GM18909 (cell line): ENCODE measurements around the gene MRPL57.
A peak's percentile ranks its signal among the peaks of the same experiment; 100 is the strongest.
"Not testable (repeated sequence)": the region's sequence is repeated elsewhere in the genome, so short reads cannot be mapped to it uniquely, and the experiment has no call there.

ENCODE experiments used
- ATAC-seq: cut with Tn5 transposase; IDR thresholded peaks from one replicate; pipeline ENCODE4 v1.9.1; 2021; ENCODE audit warnings: mild to moderate bottlenecking; ENCODE audit not compliant: unreplicated experiment, poor library complexity

MRPL57 gene

GRCh38 chr13:21186410-21186809 lies 10.0 kb downstream of the MRPL57 start:
- ATAC-seq: not testable (repeated sequence)

- ATAC-seq: not testable (repeated sequence)
These were observed 18.3 kb downstream of the MRPL57 start for GRCh38 chr13:21194756-21195155.

GRCh38 chr13:21197606-21198225 lies 21.3 kb downstream of the MRPL57 start:
- not testable (repeated sequence) for ATAC-seq

GRCh38 chr13:21198391-21198790 lies 21.9 kb downstream of the MRPL57 start:
- ATAC-seq: not testable (repeated sequence)

GRCh38 chr13:21201456-21202190 lies 25.2 kb downstream of the MRPL57 start:
- ATAC-seq: not testable (repeated sequence)

GRCh38 chr13:21202767-21203531 lies 26.5 kb downstream of the MRPL57 start:
- ATAC-seq: no peak

- no peak for ATAC-seq
These were observed 32.2 kb downstream of the MRPL57 start for GRCh38 chr13:21208652-21209154.

- no peak for ATAC-seq
These were observed 35.8 kb downstream of the MRPL57 start for GRCh38 chr13:21212138-21212775.

- ATAC-seq: not testable (repeated sequence)
These were observed 39.0 kb downstream of the MRPL57 start for GRCh38 chr13:21215419-21215818.

GRCh38 chr13:21216332-21216731 lies 39.9 kb downstream of the MRPL57 start:
- no peak for ATAC-seq

- peak; percentile 98 for ATAC-seq
These were observed 42.0 kb downstream of the MRPL57 start for GRCh38 chr13:21218351-21219035.

GRCh38 chr13:21219036-21219381 lies 42.6 kb downstream of the MRPL57 start:
- no peak for ATAC-seq

- not testable (repeated sequence) for ATAC-seq
These were observed 43.3 kb downstream of the MRPL57 start for GRCh38 chr13:21219716-21220115.

- no peak for ATAC-seq
These were observed 44.8 kb downstream of the MRPL57 start for GRCh38 chr13:21221268-21221667.

- no peak for ATAC-seq
These were observed 48.6 kb downstream of the MRPL57 start for GRCh38 chr13:21225082-21225481.

- ATAC-seq: no peak
These were observed 49.6 kb downstream of the MRPL57 start for GRCh38 chr13:21225841-21226581.

- no peak for ATAC-seq
These were observed 51.5 kb downstream of the MRPL57 start for GRCh38 chr13:21227917-21228316.
